Fibroblast of the aortic adventitia (primary cell): ENCODE results near the gene KLHL9. TPM values are rescaled to one million over a fixed set of nuclear protein-coding genes. Genes with fewer than 3 reads are reported as not detected.

Source experiments
- total RNA-seq: library from RNA; depleted of rRNA; stranded (reverse); fragments of >200 nt; gene quantifications from 2 replicates; pipeline ENCODE4 v1.2.3, GENCODE V29; 2012; ENCODE audit warnings: low replicate concordance

KLHL9 gene
- total RNA-seq, 1 donor, result 48.4 TPM

Other genes with a start within 250 kb of the KLHL9 start
- not detected in 2 replicates for gene IFNW1, start 193.6 kb downstream of the KLHL9 start, total RNA-seq
- gene IFNA21, start 168.7 kb downstream of the KLHL9 start, total RNA-seq, result not detected in 2 replicates
- gene IFNA4, start 147.8 kb downstream of the KLHL9 start, total RNA-seq, result not detected in 2 replicates
- gene IFNA7, start 133.2 kb downstream of the KLHL9 start, total RNA-seq, result not detected in 2 replicates
- gene IFNA10, start 128.3 kb downstream of the KLHL9 start, total RNA-seq, result not detected in 2 replicates
- not detected in 2 replicates for gene IFNA16, start 118.1 kb downstream of the KLHL9 start, total RNA-seq
- not detected in 2 replicates for gene IFNA17, start 107.2 kb downstream of the KLHL9 start, total RNA-seq
- not detected in 2 replicates for gene IFNA14, start 95.4 kb downstream of the KLHL9 start, total RNA-seq
- gene IFNA5, start 30.1 kb downstream of the KLHL9 start, total RNA-seq, result 0.09 TPM in 1 of 2 replicates, not detected in the other
- not detected in 2 replicates for gene IFNA6, start 15.5 kb upstream of the KLHL9 start, total RNA-seq
- not detected in 2 replicates for gene IFNA13, start 32.7 kb upstream of the KLHL9 start, total RNA-seq
- gene IFNA2, start 50.0 kb upstream of the KLHL9 start, total RNA-seq, result not detected in 2 replicates
- not detected in 2 replicates for gene IFNA8, start 73.7 kb upstream of the KLHL9 start, total RNA-seq
- gene IFNA1, start 105.0 kb upstream of the KLHL9 start, total RNA-seq, result not detected in 2 replicates
- gene IFNE, start 146.9 kb upstream of the KLHL9 start, total RNA-seq, result 4.5 and 18.3 TPM in 2 replicates